GM12872 (cell line): ENCODE measurements around the gene CEP135.
A peak's percentile ranks its signal among the peaks of the same experiment; 100 is the strongest.

Experiments used
- CTCF ChIP-seq: IDR thresholded peaks from 3 replicates; pipeline ENCODE4 v1.5.1; 2011; ENCODE audit warnings: low read depth, mild to moderate bottlenecking, low read length, moderate library complexity; ENCODE audit not compliant: insufficient read depth

The CEP135 gene

GRCh38 chr4:55948726-55949481, at the start of gene CEP135:
Gene CEP135, plus strand, starts transcription at chr4:55948945. Its CDS starts 3,186 bp downstream, at chr4:55952131.
- peak; percentile 92 for TF ChIP-seq CTCF

- no peak for TF ChIP-seq CTCF
These were observed 46.1 kb upstream of the CEP135 start for GRCh38 chr4:55902677-55903076.

- no peak for TF ChIP-seq CTCF
These were observed 45.2 kb upstream of the CEP135 start for GRCh38 chr4:55903577-55903976.

GRCh38 chr4:55904576-55904975, 44.2 kb upstream of the CEP135 start:
- TF ChIP-seq CTCF = no peak

- TF ChIP-seq CTCF = no peak
These were observed 42.4 kb upstream of the CEP135 start for GRCh38 chr4:55906323-55906722.

- no peak for TF ChIP-seq CTCF
These were observed 41.8 kb upstream of the CEP135 start for GRCh38 chr4:55906989-55907388.

- TF ChIP-seq CTCF = no peak
These were observed 41.3 kb upstream of the CEP135 start for GRCh38 chr4:55907469-55907868.
